IMR-90 (cell line): ENCODE data around the gene CDC73. TPM values are rescaled to one million over a fixed set of nuclear protein-coding genes. Genes with fewer than 3 reads are reported as not detected.
A peak's percentile ranks its signal among the peaks of the same experiment; 100 is the strongest.

ENCODE experiments used
- ATAC-seq: fragments of 200-7000 bp; cut with Tn5 transposase; 2 replicates; pipeline ENCODE4 v1.9.1; 2020; ENCODE audit warnings: low read depth, mild to moderate bottlenecking, moderate library complexity
- BruUV-seq: library from RNA; stranded (reverse); fragments of 400-500 nt; replicated peaks from 2 replicates; lab custom pipeline; 2021; lab: Mats Ljungman, UMichigan
- CTCF ChIA-PET: fragments of 300-600 bp; formaldehyde crosslinking; extraction: SDS; loops from one replicate; lab custom pipeline; 2021; ENCODE audit warnings: antibody characterized with exemption; lab: Yijun Ruan, JAX
- POLR2A ChIA-PET: fragments of 300-600 bp; sonication (Branson Sonifier 250); formaldehyde crosslinking; loops from one replicate; lab custom pipeline; 2022; ENCODE audit warnings: antibody characterized with exemption; ENCODE audit not compliant: unreplicated experiment; lab: Charles Lee
- DNase-seq: peaks from one replicate; pipeline ENCODE4 v3.0.0; 2013
- H2AFZ ChIP-seq: replicated peaks from 2 replicates; pipeline ENCODE3; 2013; ENCODE audit warnings: low read length, mild to moderate bottlenecking; ENCODE audit not compliant: poor library complexity
- H2AK5ac ChIP-seq: 2 replicates; pipeline ENCODE4 v1.6.1; 2013; ENCODE audit warnings: low read depth, low read length, inconsistent platforms
- H2AK9ac ChIP-seq: replicated peaks from 2 replicates; pipeline ENCODE3; 2013; ENCODE audit warnings: mild to moderate bottlenecking, low read depth, low read length, moderate library complexity; ENCODE audit not compliant: poor library complexity
- H2BK120ac ChIP-seq: 2 replicates; pipeline ENCODE4 v1.6.1; 2013; ENCODE audit warnings: low read depth, low read length, inconsistent platforms
- H2BK15ac ChIP-seq: 3 replicates; pipeline ENCODE4 v1.6.1; 2013; ENCODE audit warnings: low read depth, low read length, inconsistent platforms
- H2BK20ac ChIP-seq: 2 replicates; pipeline ENCODE4 v1.6.1; 2013; ENCODE audit warnings: low read depth, mild to moderate bottlenecking, inconsistent platforms, low read length, moderate library complexity
- H2BK5ac ChIP-seq: 2 replicates; pipeline ENCODE4 v1.6.1; 2013; ENCODE audit warnings: mild to moderate bottlenecking, low read depth, low read length, inconsistent platforms; ENCODE audit not compliant: poor library complexity, severe bottlenecking
- H3K14ac ChIP-seq: replicated peaks from 2 replicates; pipeline ENCODE4 v1.6.1; 2013; ENCODE audit warnings: low read depth, low read length, inconsistent platforms
- H3K18ac ChIP-seq: 2 replicates; pipeline ENCODE4 v1.6.1; 2013; ENCODE audit warnings: low read depth, low read length, control low read depth
- H3K23ac ChIP-seq: 2 replicates; pipeline ENCODE4 v1.6.1; 2013; ENCODE audit warnings: low read depth, low read length, inconsistent platforms
- H3K27ac ChIP-seq: 2 replicates; pipeline ENCODE4 v1.5.1; 2013; ENCODE audit warnings: mild to moderate bottlenecking, control low read depth, low read length; ENCODE audit not compliant: insufficient read depth
- H3K27me3 ChIP-seq: 2 replicates; pipeline ENCODE4 v1.6.1; 2013; ENCODE audit warnings: low read length; ENCODE audit not compliant: control insufficient read depth, insufficient read depth
- H3K36me3 ChIP-seq: 2 replicates; pipeline ENCODE4 v1.6.1; 2013; ENCODE audit warnings: low read length, mixed read lengths; ENCODE audit not compliant: control insufficient read depth, insufficient read depth
- H3K4ac ChIP-seq: 2 replicates; pipeline ENCODE4 v1.6.1; 2013; ENCODE audit warnings: low read depth, low read length, inconsistent platforms
- H3K4me1 ChIP-seq: 2 replicates; pipeline ENCODE4 v1.6.1; 2013; ENCODE audit warnings: low read length, mixed read lengths; ENCODE audit not compliant: control insufficient read depth, insufficient read depth
- H3K4me2 ChIP-seq: 2 replicates; pipeline ENCODE4 v1.6.1; 2013; ENCODE audit warnings: low read depth, mild to moderate bottlenecking, control low read depth, low read length, moderate library complexity
- H3K4me3 ChIP-seq: 2 replicates; pipeline ENCODE4 v1.5.1; 2013; ENCODE audit warnings: low read depth, mild to moderate bottlenecking, control low read depth, low read length, moderate library complexity; ENCODE audit not compliant: insufficient read depth
- H3K56ac ChIP-seq: 2 replicates; pipeline ENCODE4 v1.6.1; 2013; ENCODE audit warnings: low read length, inconsistent platforms; ENCODE audit not compliant: insufficient read depth; ENCODE audit errors: extremely low read depth
- H3K79me1 ChIP-seq, 2 experiments: 2 replicates each; pipeline ENCODE4 v1.6.1; 2013; ENCODE audit warnings: low read length in 2 of 2, inconsistent platforms in 1 of 2, low read depth in 1 of 2
- H3K9ac ChIP-seq: 2 replicates; pipeline ENCODE4 v1.6.1; 2013; ENCODE audit warnings: low read depth, low read length, control low read depth
- H3K9me1 ChIP-seq: 2 replicates; pipeline ENCODE4 v1.6.1; 2013; ENCODE audit warnings: low read length, inconsistent platforms; ENCODE audit not compliant: insufficient read depth
- H3K9me3 ChIP-seq: 2 replicates; pipeline ENCODE4 v1.6.1; 2013; ENCODE audit warnings: low read length; ENCODE audit not compliant: control insufficient read depth, insufficient read depth
- H4K20me1 ChIP-seq: 2 replicates; pipeline ENCODE4 v1.6.1; 2013; ENCODE audit warnings: low read length, inconsistent platforms; ENCODE audit not compliant: insufficient read depth
- H4K5ac ChIP-seq: 2 replicates; pipeline ENCODE4 v1.6.1; 2013; ENCODE audit warnings: mild to moderate bottlenecking, low read depth, low read length, control low read depth
- H4K8ac ChIP-seq, 2 experiments: 2 replicates each; pipeline ENCODE4 v1.6.1; 2013; ENCODE audit warnings: low read depth in 2 of 2, low read length in 2 of 2, control low read depth in 1 of 2, inconsistent platforms in 1 of 2
- H4K91ac ChIP-seq: 2 replicates; pipeline ENCODE4 v1.6.1; 2013; ENCODE audit warnings: low read depth, low read length, inconsistent platforms; ENCODE audit not compliant: insufficient read depth
- CTCF ChIP-seq: conservative IDR thresholded peaks from 2 replicates; pipeline ENCODE4 v1.5.1; 2012; ENCODE audit warnings: mild to moderate bottlenecking, low read depth, low read length, improper control_type of control experiment
- FOS ChIP-seq: fragments of 150-350 bp; IDR thresholded peaks from 2 replicates; pipeline ENCODE4 v1.6.1; 2016; ENCODE audit warnings: low read depth, low read length
- WGBS, 2 experiments: methylation state at CpG; one replicate each; pipeline versions ENCODE4 v1.1.5 to v1.1.7; 2013; ENCODE audit warnings: missing lambda C conversion rate in 2 of 2; ENCODE audit not compliant: insufficient read length in 1 of 2; ENCODE audit errors: extremely low coverage in 2 of 2; 5-methylcytosine and 5-hydroxymethylcytosine counted together
- dilution Hi-C: fragments of 300-500 bp; cut with HindIII; formaldehyde crosslinking; loops from one replicate; pipeline ENCODE4 v1.14.3; 2018; ENCODE audit warnings: low sequenced_read_pairs; ENCODE audit not compliant: unreplicated experiment
- in situ Hi-C: fragments of 300-500 bp; cut with MboI; formaldehyde crosslinking; loops from 3 replicates; pipeline ENCODE4 v1.14.3; 2019; ENCODE audit warnings: low sequenced_read_pairs, inconsistent platforms, mixed read lengths
- intact Hi-C: fragments of 100-400 bp; cut with micrococcal nuclease; formaldehyde crosslinking; loops from 2 replicates; pipeline ENCODE4 v1.10.0; 2022
- polyA plus RNA-seq, 3 experiments: library from polyadenylated mRNA; depleted of rRNA; stranded (reverse); fragments of >200 nt; gene quantifications; 2 replicates each; pipeline ENCODE4 v1.2.3, GENCODE V29; 2012; ENCODE audit warnings: low replicate concordance in 1 of 3
- total RNA-seq: library from RNA; depleted of rRNA; stranded (reverse); fragments of >200 nt; gene quantifications from 2 replicates; pipeline ENCODE4 v1.2.3, GENCODE V29; 2012

Gene CDC73
- total and polyA plus RNA-seq, 2 of the 4 experiments (the other 2 are of a cell fraction): 22.1 to 29.6 TPM

- H4K8ac ChIP-seq: peak overlapping the region in 1 of 2 experiments; percentile 65; a peak in 1 of 4 replicates
- no peak overlapping the region; the same call in 1 of the 2 replicates for H3K4ac ChIP-seq
- H2AK5ac ChIP-seq: no peak overlapping the region
- H3K9me1 ChIP-seq: no peaks in the 10 kb centered on the region
- peak overlapping the region; percentile 72; the same call in 1 of the 2 replicates for H2BK20ac ChIP-seq
- DNase-seq (peak; percentile 93), ATAC-seq (peak; percentile 94)
- H4K20me1 ChIP-seq: no peaks in the 10 kb centered on the region
- WGBS, 2 experiments: no CpG with 5 or more reads among the region's 1 CpG
- H2AFZ ChIP-seq: no peak overlapping the region
- no peak overlapping the region for H3K4me3 ChIP-seq
- H3K9ac ChIP-seq: no peak overlapping the region
- CTCF ChIA-PET: no interaction called here
- POLR2A ChIA-PET: no interaction called here
- BruUV-seq: no TSS peak
- peaks cover 7% of the 10 kb centered on the region for H3K9me3 ChIP-seq
- H2BK5ac ChIP-seq: peak overlapping the region; percentile 91
- peak overlapping the region; percentile 6; the same call in 1 of the 2 replicates for H3K4me2 ChIP-seq
- peaks cover 11% of the 10 kb centered on the region for H3K36me3 ChIP-seq
- no peak overlapping the region for H4K5ac ChIP-seq
- no peak overlapping the region for H2BK15ac ChIP-seq
- in situ Hi-C loops (no loop called here), intact Hi-C loops (no loop called here), dilution Hi-C loops (no loop called here)
- TF ChIP-seq CTCF (no peak), FOS (peak; percentile 24; the same call in 1 of the 2 replicates)
- H3K79me1 ChIP-seq: peaks cover 13 to 24% of the 10 kb centered on the region in 2 experiments
- H3K23ac ChIP-seq: no peak overlapping the region
- no peak overlapping the region for H3K18ac ChIP-seq
- H2AK9ac ChIP-seq: no peak overlapping the region
- H3K27me3 ChIP-seq: no peaks in the 10 kb centered on the region
- H3K56ac ChIP-seq: no peak overlapping the region
- H2BK120ac ChIP-seq: no peak overlapping the region
- peaks cover 1% of the 10 kb centered on the region; the same call in 1 of the 2 replicates for H3K4me1 ChIP-seq
- no peak overlapping the region for H4K91ac ChIP-seq
- H3K14ac ChIP-seq: no peak overlapping the region; the same call in 1 of the 2 replicates
- no peak overlapping the region for H3K27ac ChIP-seq
These were observed 89.7 kb downstream of the CDC73 start for GRCh38 chr1:193211539-193211938.
